B cell (primary cell): ENCODE measurements around the gene UNC5B. TPM values are rescaled to one million over a fixed set of nuclear protein-coding genes. Genes with fewer than 3 reads are reported as not detected.

Experiments used
- ATAC-seq: fragments of 200-7000 bp; cut with Tn5 transposase; one replicate; pipeline ENCODE4 v1.10.0; 2021; ENCODE audit warnings: low read depth, mild to moderate bottlenecking, moderate number of reproducible peaks, moderate library complexity
- CTCF ChIA-PET: fragments of 350-600 bp; sonication (Branson Sonifier 250); formaldehyde crosslinking; loops from one replicate; lab custom pipeline; 2021; ENCODE audit warnings: antibody characterized with exemption, inconsistent platforms; lab: Charles Lee
- POLR2A ChIA-PET: fragments of 350-600 bp; sonication (Branson Sonifier 250); formaldehyde crosslinking; loops from one replicate; lab custom pipeline; 2021; ENCODE audit warnings: antibody characterized with exemption; lab: Charles Lee
- DNase-seq: peaks from one replicate; pipeline ENCODE4 v3.0.0; 2013
- H2AFZ ChIP-seq: 2 replicates; pipeline ENCODE4 v1.6.1; 2012; ENCODE audit warnings: mild to moderate bottlenecking, low read depth, low read length; ENCODE audit not compliant: insufficient read depth, poor library complexity, severe bottlenecking
- H3K27ac ChIP-seq, 2 donors: 1 replicate in 1 of 2; 2 replicates in 1 of 2; pipeline ENCODE4 v1.5.1; 2012 to 2013; ENCODE audit warnings: low read length in 2 of 2, mild to moderate bottlenecking in 2 of 2, moderate library complexity in 1 of 2
- H3K27me3 ChIP-seq, 4 experiments: fragments of 200-600 bp in 1 of 4; sonication (generic) in 1 of 4; replicated peaks in 1 of 4; 1 replicate in 2 of 4; 2 replicates in 2 of 4; pipeline versions ENCODE4 v1.6.1 to v1.7.0; 2013 to 2016; ENCODE audit warnings: low read length in 3 of 4, mild to moderate bottlenecking in 2 of 4, mixed read lengths in 1 of 4, moderate library complexity in 1 of 4; ENCODE audit not compliant: insufficient read depth in 4 of 4, control insufficient read depth in 3 of 4; ENCODE audit errors: control extremely low read depth in 1 of 4
- H3K36me3 ChIP-seq, 2 experiments: replicated peaks in 1 of 2; 1 replicate in 1 of 2; 2 replicates in 1 of 2; pipeline versions ENCODE4 v1.6.1 to v1.7.1; 2013; ENCODE audit warnings: low read length in 1 of 2; ENCODE audit not compliant: insufficient read depth in 2 of 2, control insufficient read depth in 1 of 2; ENCODE audit errors: control extremely low read depth in 1 of 2, extremely low read depth in 1 of 2
- H3K4me1 ChIP-seq, 2 donors: fragments of 200-600 bp in 1 of 2; sonication (generic) in 1 of 2; 1 replicate in 1 of 2; 2 replicates in 1 of 2; pipeline versions ENCODE4 v1.5.1 to v1.6.1; 2013 to 2017; ENCODE audit warnings: low read length in 2 of 2; ENCODE audit not compliant: control insufficient read depth in 2 of 2, insufficient read depth in 2 of 2
- H3K4me2 ChIP-seq: replicated peaks from 2 replicates; pipeline ENCODE3; 2012; ENCODE audit warnings: mild to moderate bottlenecking, low read depth, low read length; ENCODE audit not compliant: poor library complexity, severe bottlenecking
- H3K4me3 ChIP-seq, 5 experiments: fragments of 200-600 bp in 1 of 5; sonication (generic) in 1 of 5; 1 replicate in 3 of 5; 2 replicates in 2 of 5; pipeline versions ENCODE4 v1.5.1 to v1.7.0; 2011 to 2016; ENCODE audit warnings: low read length in 4 of 5, mild to moderate bottlenecking in 4 of 5, low read depth in 2 of 5, control low read depth in 1 of 5, moderate library complexity in 1 of 5; ENCODE audit not compliant: insufficient read depth in 1 of 5; ENCODE audit errors: control extremely low read depth in 1 of 5, extremely low read depth in 1 of 5
- H3K79me2 ChIP-seq: fragments of 200-600 bp; sonication (generic); one replicate; pipeline ENCODE4 v1.6.0; 2016; ENCODE audit warnings: low read length; ENCODE audit not compliant: control insufficient read depth, insufficient read depth
- H3K9ac ChIP-seq: fragments of 200-600 bp; sonication (generic); 2 replicates; pipeline ENCODE4 v1.6.1; 2017; ENCODE audit warnings: mild to moderate bottlenecking, low read length, moderate library complexity
- H3K9me3 ChIP-seq, 3 donors: one replicate each; pipeline versions ENCODE4 v1.6.1 to v1.7.1; 2013; ENCODE audit warnings: low read length in 2 of 3; ENCODE audit not compliant: control insufficient read depth in 2 of 3, insufficient read depth in 1 of 3; ENCODE audit errors: control extremely low read depth in 1 of 3
- H4K20me1 ChIP-seq: 2 replicates; pipeline ENCODE4 v1.6.0; 2012; ENCODE audit warnings: mild to moderate bottlenecking, low read length; ENCODE audit not compliant: insufficient read depth, control insufficient read depth, poor library complexity, severe bottlenecking
- H3K27ac Mint-ChIP-seq: one replicate; pipeline ENCODE4 v1.8.0; 2021; ENCODE audit warnings: mixed read lengths
- H3K27me3 Mint-ChIP-seq: one replicate; pipeline ENCODE4 v1.8.0; 2021; ENCODE audit warnings: mixed read lengths
- H3K4me1 Mint-ChIP-seq: one replicate; pipeline ENCODE4 v1.8.0; 2021; ENCODE audit warnings: mixed read lengths
- H3K4me3 Mint-ChIP-seq: one replicate; pipeline ENCODE4 v1.8.0; 2021; ENCODE audit warnings: mixed read lengths
- H3K9me3 Mint-ChIP-seq: one replicate; pipeline ENCODE4 v1.8.0; 2022; ENCODE audit warnings: mixed read lengths; ENCODE audit not compliant: insufficient read depth
- EZH2 ChIP-seq: IDR thresholded peaks from 2 replicates; pipeline ENCODE4 v1.6.1; 2012; ENCODE audit warnings: borderline replicate concordance, low read depth, mild to moderate bottlenecking, moderate library complexity, low read length; ENCODE audit not compliant: insufficient read depth, poor library complexity, severe bottlenecking
- WGBS: methylation state at CpG from one replicate; pipeline ENCODE4 v1.1.5; 2013; ENCODE audit warnings: missing lambda C conversion rate; ENCODE audit not compliant: insufficient coverage; 5-methylcytosine and 5-hydroxymethylcytosine counted together
- intact Hi-C: fragments of 100-400 bp; cut with micrococcal nuclease; formaldehyde crosslinking; loops from one replicate; pipeline ENCODE4 v1.10.0; 2022
- polyA plus RNA-seq: library from polyadenylated mRNA; depleted of rRNA; stranded (reverse); fragments of >200 nt; gene quantifications from 2 replicates; pipeline ENCODE4 v1.2.3, GENCODE V29; 2012
- total RNA-seq, 2 donors: library from RNA; stranded (reverse); fragments of 120-200 nt in 1 of 2; gene quantifications; 1 replicate in 1 of 2; 2 replicates in 1 of 2; pipeline versions ENCODE4 v1.2.3 to v1.2.4, GENCODE V29; 2013 to 2022
- TF ChIP-seq, protein P1 (sequence below): fragments of 200-600 bp; IDR thresholded peaks from one replicate; pipeline ENCODE4 v1.8.0; 2022; ENCODE audit warnings: antibody characterized with exemption, mild to moderate bottlenecking

The UNC5B gene
- total and polyA plus RNA-seq, 2 donors (not counting 1 experiment from before 2014, with no cell fraction given), result not detected

DNA sequence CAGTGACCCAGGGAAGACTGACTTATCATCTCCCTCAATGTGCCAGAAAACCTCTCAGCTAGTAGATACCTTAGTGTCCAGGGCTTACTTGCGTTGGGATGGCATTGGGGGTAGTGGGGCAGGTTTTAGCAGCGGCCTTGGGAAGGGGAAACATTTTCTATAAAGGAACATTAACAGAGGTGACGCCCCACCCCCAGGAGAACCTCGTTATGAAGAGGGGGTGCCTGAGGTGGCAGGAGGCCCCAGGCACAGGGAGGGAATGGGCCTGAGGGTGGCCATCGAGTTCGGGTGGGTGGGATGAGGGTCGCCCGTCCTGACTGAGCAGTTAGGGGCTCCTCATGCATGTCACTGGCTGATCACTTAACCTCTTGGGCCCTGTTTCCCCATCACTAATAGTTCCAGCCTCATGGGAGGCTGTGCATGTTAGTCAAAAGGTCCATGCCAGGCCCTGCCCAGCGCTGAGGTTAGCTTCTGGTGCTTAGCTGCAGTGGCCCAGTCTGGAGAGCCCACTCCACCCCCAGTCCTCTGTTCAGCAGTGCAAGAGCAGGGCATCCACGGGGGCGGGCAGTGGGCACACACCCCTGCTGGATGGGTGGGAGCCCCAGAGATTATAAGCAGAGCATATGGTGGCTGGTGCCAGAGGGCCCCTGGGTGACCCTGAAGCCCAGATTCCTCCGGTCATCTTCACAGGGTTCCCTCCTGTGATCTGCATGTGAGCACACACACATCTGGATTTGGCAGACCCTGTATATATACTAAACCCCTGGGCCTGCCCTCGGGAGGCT, 27.0 kb downstream of the UNC5B start:
- ChIA-PET POLR2A (no interaction called here), CTCF (no interaction called here)
- Histone ChIP-seq H3K4me3 (no peak overlapping the region), H3K9ac (no peak overlapping the region), H3K9me3 (no peaks in the 10 kb centered on the region), H3K27me3 (peaks cover 0 to 9% (median 1%) of the 10 kb centered on the region in 4 experiments), H3K4me1 (peaks cover 0 to 3% of the 10 kb centered on the region in 2 donors), H3K4me2 (no peak overlapping the region), H3K27ac (no peak overlapping the region), H3K36me3 (no peaks in the 10 kb centered on the region), H3K79me2 (no peaks in the 10 kb centered on the region), H2AFZ (no peak overlapping the region), H4K20me1 (no peaks in the 10 kb centered on the region)
- Mint-ChIP-seq H3K27ac (no peak overlapping the region), H3K4me3 (no peak overlapping the region), H3K9me3 (no peaks in the 10 kb centered on the region), H3K4me1 (peaks cover 5% of the 10 kb centered on the region), H3K27me3 (peaks cover 28% of the 10 kb centered on the region)
- TF ChIP-seq, protein P1, sequence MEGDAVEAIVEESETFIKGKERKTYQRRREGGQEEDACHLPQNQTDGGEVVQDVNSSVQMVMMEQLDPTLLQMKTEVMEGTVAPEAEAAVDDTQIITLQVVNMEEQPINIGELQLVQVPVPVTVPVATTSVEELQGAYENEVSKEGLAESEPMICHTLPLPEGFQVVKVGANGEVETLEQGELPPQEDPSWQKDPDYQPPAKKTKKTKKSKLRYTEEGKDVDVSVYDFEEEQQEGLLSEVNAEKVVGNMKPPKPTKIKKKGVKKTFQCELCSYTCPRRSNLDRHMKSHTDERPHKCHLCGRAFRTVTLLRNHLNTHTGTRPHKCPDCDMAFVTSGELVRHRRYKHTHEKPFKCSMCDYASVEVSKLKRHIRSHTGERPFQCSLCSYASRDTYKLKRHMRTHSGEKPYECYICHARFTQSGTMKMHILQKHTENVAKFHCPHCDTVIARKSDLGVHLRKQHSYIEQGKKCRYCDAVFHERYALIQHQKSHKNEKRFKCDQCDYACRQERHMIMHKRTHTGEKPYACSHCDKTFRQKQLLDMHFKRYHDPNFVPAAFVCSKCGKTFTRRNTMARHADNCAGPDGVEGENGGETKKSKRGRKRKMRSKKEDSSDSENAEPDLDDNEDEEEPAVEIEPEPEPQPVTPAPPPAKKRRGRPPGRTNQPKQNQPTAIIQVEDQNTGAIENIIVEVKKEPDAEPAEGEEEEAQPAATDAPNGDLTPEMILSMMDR, result no peak
- TF ChIP-seq EZH2, result no peak
- intact Hi-C loops, result no loop called here
- ATAC-seq, result no peak
- no peak for DNase-seq
- 86% methylated on average over 10 of the region's 13 CpGs for WGBS
